C4-2B (cell line): Measurements from ENCODE around the gene FHAD1.

ENCODE experiments used
- ZFX ChIP-seq: fragments of 450-650 bp; IDR thresholded peaks from 2 replicates; pipeline ENCODE4 v1.6.1; 2017
- TF ChIP-seq, protein P1 (sequence below): fragments of 450-650 bp; conservative IDR thresholded peaks from 2 replicates; pipeline ENCODE4 v1.5.1; 2017; ENCODE audit warnings: mild to moderate bottlenecking

GRCh38 chr1:15403962-15404580 is 157.0 kb downstream of the FHAD1 start:
- TF ChIP-seq, protein P1, sequence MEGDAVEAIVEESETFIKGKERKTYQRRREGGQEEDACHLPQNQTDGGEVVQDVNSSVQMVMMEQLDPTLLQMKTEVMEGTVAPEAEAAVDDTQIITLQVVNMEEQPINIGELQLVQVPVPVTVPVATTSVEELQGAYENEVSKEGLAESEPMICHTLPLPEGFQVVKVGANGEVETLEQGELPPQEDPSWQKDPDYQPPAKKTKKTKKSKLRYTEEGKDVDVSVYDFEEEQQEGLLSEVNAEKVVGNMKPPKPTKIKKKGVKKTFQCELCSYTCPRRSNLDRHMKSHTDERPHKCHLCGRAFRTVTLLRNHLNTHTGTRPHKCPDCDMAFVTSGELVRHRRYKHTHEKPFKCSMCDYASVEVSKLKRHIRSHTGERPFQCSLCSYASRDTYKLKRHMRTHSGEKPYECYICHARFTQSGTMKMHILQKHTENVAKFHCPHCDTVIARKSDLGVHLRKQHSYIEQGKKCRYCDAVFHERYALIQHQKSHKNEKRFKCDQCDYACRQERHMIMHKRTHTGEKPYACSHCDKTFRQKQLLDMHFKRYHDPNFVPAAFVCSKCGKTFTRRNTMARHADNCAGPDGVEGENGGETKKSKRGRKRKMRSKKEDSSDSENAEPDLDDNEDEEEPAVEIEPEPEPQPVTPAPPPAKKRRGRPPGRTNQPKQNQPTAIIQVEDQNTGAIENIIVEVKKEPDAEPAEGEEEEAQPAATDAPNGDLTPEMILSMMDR: no peak
- no peak for TF ChIP-seq ZFX
